IPS-18a (cell line): Measurements from ENCODE around the gene NOTCH1.

ENCODE experiments used
- H3K27ac ChIP-seq: one replicate; pipeline ENCODE4 v1.5.1; 2013; ENCODE audit warnings: low read length
- H3K27me3 ChIP-seq: one replicate; pipeline ENCODE4 v1.6.1; 2013; ENCODE audit warnings: mild to moderate bottlenecking, low read length; ENCODE audit not compliant: control insufficient read depth, insufficient read depth
- H3K36me3 ChIP-seq: one replicate; pipeline ENCODE4 v1.6.1; 2013; ENCODE audit warnings: low read depth, low read length; ENCODE audit not compliant: control insufficient read depth
- H3K4me1 ChIP-seq: one replicate; pipeline ENCODE4 v1.6.1; 2013; ENCODE audit warnings: low read depth, low read length; ENCODE audit not compliant: control insufficient read depth
- H3K4me3 ChIP-seq: one replicate; pipeline ENCODE4 v1.5.1; 2013; ENCODE audit warnings: low read length
- H3K9ac ChIP-seq: one replicate; pipeline ENCODE4 v1.6.1; 2013; ENCODE audit warnings: mild to moderate bottlenecking, low read length, moderate library complexity
- H3K9me3 ChIP-seq: one replicate; pipeline ENCODE4 v1.6.1; 2013; ENCODE audit warnings: low read depth, low read length; ENCODE audit not compliant: control insufficient read depth

Gene NOTCH1

GRCh38 chr9:136506425-136506824, 39.4 kb downstream of the NOTCH1 start:
- peaks cover 76% of the 10 kb centered on the region for H3K36me3 ChIP-seq
- no peak overlapping the region for H3K9ac ChIP-seq
- no peak overlapping the region for H3K27ac ChIP-seq
- H3K27me3 ChIP-seq: no peaks in the 10 kb centered on the region
- no peak overlapping the region for H3K4me3 ChIP-seq
- no peaks in the 10 kb centered on the region for H3K4me1 ChIP-seq
- no peaks in the 10 kb centered on the region for H3K9me3 ChIP-seq

DNA sequence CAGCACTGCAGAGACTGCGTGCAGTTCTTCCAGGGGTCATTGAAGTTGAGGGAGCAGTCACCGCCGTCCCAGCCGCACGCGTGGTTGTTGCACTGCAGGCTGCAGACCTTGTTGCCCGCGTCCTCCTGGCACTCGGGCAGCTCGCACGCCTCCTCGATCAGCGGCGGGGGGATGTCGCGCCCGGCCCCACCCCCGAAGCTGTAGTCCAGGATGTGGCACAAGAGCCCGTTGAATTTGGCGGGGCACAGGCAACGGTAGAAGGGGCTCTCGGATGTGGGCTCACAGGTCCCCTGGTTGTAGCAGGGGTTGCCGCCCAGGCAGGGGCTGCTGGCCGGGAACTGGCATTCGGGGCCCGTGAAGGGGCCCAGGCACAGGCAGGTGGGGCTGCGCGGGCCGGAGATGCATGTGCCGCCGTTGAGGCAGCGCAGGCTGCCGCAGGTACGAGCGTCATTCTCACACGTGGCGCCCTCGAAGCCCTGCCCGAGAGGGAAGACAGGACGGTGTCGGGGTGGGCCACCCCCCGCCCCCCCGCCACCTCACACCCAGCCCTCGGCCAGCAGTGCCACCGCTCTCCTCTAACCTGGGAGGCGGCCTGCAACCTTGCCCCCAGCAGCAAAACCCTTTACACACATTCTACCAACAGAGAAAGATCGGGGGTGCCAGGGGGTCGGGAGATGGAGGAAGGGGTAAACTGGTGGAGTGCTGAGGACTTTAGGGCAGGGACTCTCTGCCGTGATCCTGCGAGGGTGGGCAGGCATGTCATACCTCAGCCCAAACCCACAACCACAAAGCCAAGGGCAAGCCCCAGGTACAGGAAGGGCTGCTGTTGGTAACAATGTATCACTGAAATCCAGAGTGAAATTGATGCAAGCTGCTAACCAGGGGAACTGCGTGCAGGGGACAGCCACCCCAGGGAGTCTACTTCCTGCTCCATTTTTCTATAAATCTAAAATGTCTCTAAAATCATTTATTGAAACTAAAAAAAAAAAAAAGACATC, 40.1 kb downstream of the NOTCH1 start:
- Histone ChIP-seq H3K27ac (no peak overlapping the region), H3K27me3 (no peaks in the 10 kb centered on the region), H3K9me3 (no peaks in the 10 kb centered on the region), H3K36me3 (peaks cover 72% of the 10 kb centered on the region), H3K4me3 (no peak overlapping the region), H3K4me1 (no peaks in the 10 kb centered on the region), H3K9ac (no peak overlapping the region)

DNA sequence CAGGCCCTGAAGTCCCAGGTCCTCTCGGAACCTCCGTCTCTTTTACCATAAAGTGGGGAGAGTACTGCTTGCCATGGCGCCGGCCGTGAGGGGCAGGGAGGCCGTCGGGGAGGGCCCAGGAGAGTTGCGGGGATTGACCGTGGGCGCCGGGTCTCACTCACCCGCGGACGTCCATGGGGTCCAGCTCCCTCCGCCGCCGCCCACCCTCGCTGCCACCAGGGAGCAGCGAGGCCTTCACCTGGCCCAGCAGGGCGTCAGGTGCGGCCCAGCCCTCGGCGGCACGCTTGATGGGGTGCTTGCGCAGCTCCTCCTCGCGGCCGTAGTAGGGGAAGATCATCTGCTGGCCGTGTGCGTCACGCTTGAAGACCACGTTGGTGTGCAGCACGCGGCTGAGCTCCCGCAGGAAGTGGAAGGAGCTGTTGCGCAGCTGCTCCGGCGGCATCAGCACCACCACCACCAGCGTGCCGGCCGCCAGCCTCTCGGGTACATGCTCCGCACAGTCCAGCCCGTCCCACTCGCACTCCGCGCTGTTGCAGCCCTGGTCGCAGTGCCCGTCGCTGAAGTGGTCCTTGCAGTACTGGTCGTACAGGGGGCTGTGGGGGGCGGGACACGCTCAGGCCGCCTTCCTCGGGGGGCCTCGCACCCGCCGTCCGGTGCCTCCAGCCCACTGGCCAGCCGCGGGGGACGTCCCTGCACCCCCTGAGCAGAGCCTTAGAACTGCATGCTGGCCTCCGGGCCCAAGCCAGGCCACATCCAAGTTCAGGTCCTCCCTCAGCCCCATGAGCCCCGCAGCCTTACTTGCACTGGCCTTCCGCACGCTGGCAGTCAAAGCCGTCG, 41.1 kb downstream of the NOTCH1 start:
- no peak overlapping the region for H3K27ac ChIP-seq
- H3K9ac ChIP-seq: no peak overlapping the region
- H3K27me3 ChIP-seq: no peaks in the 10 kb centered on the region
- peaks cover 72% of the 10 kb centered on the region for H3K36me3 ChIP-seq
- H3K4me3 ChIP-seq: no peak overlapping the region
- H3K9me3 ChIP-seq: no peaks in the 10 kb centered on the region
- no peaks in the 10 kb centered on the region for H3K4me1 ChIP-seq

DNA sequence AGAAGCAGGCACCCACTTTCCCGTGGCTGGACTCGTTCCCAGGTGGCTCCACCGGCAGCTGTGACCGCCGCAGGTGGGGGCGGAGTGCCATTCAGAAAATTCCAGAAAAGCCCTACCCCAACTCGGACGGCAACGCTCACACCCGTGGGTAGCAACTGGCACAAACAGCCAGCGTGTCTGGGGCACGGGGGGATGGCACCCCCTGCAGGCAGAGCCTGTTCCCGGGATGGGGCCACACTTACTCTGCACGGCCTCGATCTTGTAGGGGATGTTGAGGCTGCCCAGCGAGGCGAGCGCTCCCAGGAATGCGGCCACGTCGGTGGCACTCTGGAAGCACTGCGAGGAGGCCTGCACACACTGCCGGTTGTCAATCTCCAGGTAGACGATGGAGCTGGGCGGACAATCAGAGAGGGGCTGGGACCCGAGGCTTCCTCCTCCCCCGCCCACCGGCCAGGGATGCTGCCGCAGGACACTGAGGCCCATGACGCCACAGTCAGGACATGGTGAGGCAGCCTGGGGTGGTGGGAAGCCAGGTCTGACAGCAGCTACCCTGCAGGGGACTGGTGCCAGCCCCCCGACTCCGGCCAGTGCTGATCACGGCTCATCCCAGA, 42.8 kb downstream of the NOTCH1 start:
- Histone ChIP-seq H3K27ac (no peak overlapping the region), H3K36me3 (peaks cover 74% of the 10 kb centered on the region), H3K4me3 (no peak overlapping the region), H3K27me3 (no peaks in the 10 kb centered on the region), H3K9me3 (no peaks in the 10 kb centered on the region), H3K4me1 (no peaks in the 10 kb centered on the region), H3K9ac (no peak overlapping the region)

DNA sequence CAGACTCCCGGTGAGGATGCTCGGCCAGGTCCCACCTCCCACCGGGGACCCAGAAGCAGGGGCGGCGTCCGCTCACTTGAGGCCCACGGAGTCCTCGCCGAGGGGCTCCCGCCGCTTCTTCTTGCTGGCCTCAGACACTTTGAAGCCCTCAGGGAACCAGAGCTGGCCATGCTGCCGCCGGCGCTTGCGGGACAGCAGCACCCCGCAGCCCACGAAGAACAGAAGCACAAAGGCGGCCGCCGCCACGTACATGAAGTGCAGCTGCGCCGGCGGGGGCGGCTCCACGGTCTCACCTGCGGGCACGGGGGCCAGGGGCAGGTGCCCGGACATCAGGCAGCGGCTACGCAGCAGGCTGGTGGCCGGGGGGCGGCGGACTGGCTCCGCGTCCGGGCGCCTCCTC, 43.7 kb downstream of the NOTCH1 start:
- no peaks in the 10 kb centered on the region for H3K9me3 ChIP-seq
- no peaks in the 10 kb centered on the region for H3K27me3 ChIP-seq
- H3K27ac ChIP-seq: no peak overlapping the region
- no peak overlapping the region for H3K9ac ChIP-seq
- H3K4me1 ChIP-seq: no peaks in the 10 kb centered on the region
- H3K4me3 ChIP-seq: no peak overlapping the region
- H3K36me3 ChIP-seq: peaks cover 73% of the 10 kb centered on the region

- H3K4me3 ChIP-seq: no peak overlapping the region
- H3K27me3 ChIP-seq: no peaks in the 10 kb centered on the region
- H3K9ac ChIP-seq: no peak overlapping the region
- H3K4me1 ChIP-seq: no peaks in the 10 kb centered on the region
- no peak overlapping the region for H3K27ac ChIP-seq
- peaks cover 76% of the 10 kb centered on the region for H3K36me3 ChIP-seq
- no peaks in the 10 kb centered on the region for H3K9me3 ChIP-seq
Measured at GRCh38 chr9:136501686-136502085, 44.2 kb downstream of the NOTCH1 start.

- Histone ChIP-seq H3K9me3 (no peaks in the 10 kb centered on the region), H3K4me3 (no peak overlapping the region), H3K27ac (no peak overlapping the region), H3K27me3 (no peaks in the 10 kb centered on the region), H3K9ac (no peak overlapping the region), H3K4me1 (no peaks in the 10 kb centered on the region), H3K36me3 (peaks cover 75% of the 10 kb centered on the region)
Measured at GRCh38 chr9:136499935-136500910, 45.6 kb downstream of the NOTCH1 start.

DNA sequence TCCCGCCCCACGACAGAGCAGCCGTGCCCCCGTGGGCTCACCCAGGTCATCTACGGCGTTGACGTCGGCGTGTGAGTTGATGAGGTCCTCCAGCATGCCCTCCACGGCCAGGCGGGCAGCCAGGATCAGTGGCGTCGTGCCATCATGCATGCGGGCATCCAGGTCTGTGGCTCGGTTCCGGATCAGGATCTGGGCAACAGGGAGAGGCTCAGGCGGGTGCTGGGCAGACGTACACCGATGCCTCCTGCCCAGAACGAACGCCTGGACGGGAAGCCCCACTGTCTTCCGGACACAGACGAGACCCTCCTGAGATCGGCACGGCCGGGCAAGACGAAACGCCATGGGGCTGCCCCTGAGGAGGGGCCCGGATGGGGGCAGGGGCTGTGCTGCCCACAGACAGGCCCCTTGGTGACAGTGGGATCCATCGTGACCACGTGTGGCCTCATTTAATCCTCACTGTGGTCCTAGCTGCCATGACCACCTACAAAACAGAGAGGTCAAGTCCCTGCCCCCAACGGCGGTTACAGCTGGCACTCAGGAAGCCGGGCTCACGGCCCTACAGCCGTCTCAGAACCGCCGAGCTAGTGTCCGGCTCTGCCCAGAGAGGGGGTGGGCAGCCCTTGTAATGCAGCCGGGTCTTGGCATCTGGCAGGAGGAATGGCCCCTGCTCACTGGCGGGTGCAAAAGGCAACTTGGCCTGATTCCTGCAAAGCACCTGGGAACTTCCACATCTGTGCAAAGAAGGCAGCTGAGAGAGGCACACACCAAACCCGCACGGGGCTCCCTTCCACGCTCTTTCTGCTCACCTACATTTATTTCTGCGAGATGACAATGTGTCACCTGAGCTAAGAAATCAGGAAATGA, 46.5 kb downstream of the NOTCH1 start:
- Histone ChIP-seq H3K27me3 (no peaks in the 10 kb centered on the region), H3K36me3 (peaks cover 70% of the 10 kb centered on the region), H3K9me3 (no peaks in the 10 kb centered on the region), H3K9ac (no peak overlapping the region), H3K4me3 (no peak overlapping the region), H3K27ac (no peak overlapping the region), H3K4me1 (no peaks in the 10 kb centered on the region)

- Histone ChIP-seq H3K9me3 (no peaks in the 10 kb centered on the region), H3K4me3 (no peak overlapping the region), H3K9ac (no peak overlapping the region), H3K36me3 (peaks cover 58% of the 10 kb centered on the region), H3K27ac (no peak overlapping the region), H3K27me3 (no peaks in the 10 kb centered on the region), H3K4me1 (no peaks in the 10 kb centered on the region)
Measured at GRCh38 chr9:136497916-136498695, 47.7 kb downstream of the NOTCH1 start.
